Retinal pigment epithelial cell (primary cell): ENCODE measurements around the gene NOL8.

Source experiments
- DNase-seq: peaks from one replicate; pipeline ENCODE4 v3.0.0-alpha.2; 2010; ENCODE audit warnings: low read depth
- H3K4me3 ChIP-seq: 2 replicates; pipeline ENCODE4 v1.5.1; 2011; ENCODE audit warnings: mild to moderate bottlenecking, low read length, control low read depth, moderate library complexity
- CTCF ChIP-seq: conservative IDR thresholded peaks from 2 replicates; pipeline ENCODE4 v1.5.1; 2011; ENCODE audit warnings: low read depth, low read length, control low read depth, inconsistent platforms

NOL8 gene

GRCh38 chr9:92295827-92296258 is 29.3 kb downstream of the NOL8 start:
- no peak for TF ChIP-seq CTCF
- no peak for DNase-seq
- no peak overlapping the region for H3K4me3 ChIP-seq

- no peak overlapping the region for H3K4me3 ChIP-seq
- DNase-seq = no peak
- TF ChIP-seq CTCF = no peak
Measured at GRCh38 chr9:92295240-92295790, 29.8 kb downstream of the NOL8 start.

GRCh38 chr9:92294297-92294676 is 30.9 kb downstream of the NOL8 start:
- no peak for TF ChIP-seq CTCF
- peak; percentile 10 for DNase-seq
- peak overlapping the region; percentile 96 for H3K4me3 ChIP-seq

GRCh38 chr9:92293452-92294296 is 31.5 kb downstream of the NOL8 start, which contains the start of gene IARS1:
TSS of gene IARS1 (minus strand) at chr9:92293697. CDS start at chr9:92289419, 4,278 bp downstream.
- peak; percentile 44 for TF ChIP-seq CTCF
- peak within 1 kb of the TSS; percentile 96 for H3K4me3 ChIP-seq
- peak; percentile 90 for DNase-seq

GRCh38 chr9:92293075-92293354 is 32.1 kb downstream of the NOL8 start:
- DNase-seq = no peak
- TF ChIP-seq CTCF = no peak
- peak overlapping the region; percentile 96 for H3K4me3 ChIP-seq

- TF ChIP-seq CTCF = no peak
- H3K4me3 ChIP-seq = peak overlapping the region; percentile 96
- no peak for DNase-seq
Measured at GRCh38 chr9:92292338-92293074, 32.6 kb downstream of the NOL8 start.
